Stimulated activated naive B cell treated with anti-CD40 and anti-IgM and Interleukin-4, amounts not matched to agents 10 μg/mL and 1 μg/mL and 100 μg/mL, for 72 hours (primary cell): ENCODE measurements around the gene MYH13.
A peak's percentile ranks its signal among the peaks of the same experiment; 100 is the strongest.
"Not testable (repeated sequence)": the region's sequence is repeated elsewhere in the genome, so short reads cannot be mapped to it uniquely, and the experiment has no call there.

Experiments used
- ATAC-seq, 2 donors: fragments of 150-1000 bp; cut with Tn5 transposase; replicated peaks; 2 replicates each; pipeline ENCODE4 v1.10.0; 2021; ENCODE audit warnings: moderate library complexity in 1 of 2
- DNase-seq: peaks from one replicate; pipeline ENCODE4 v3.0.0; 2021
- H3K27ac Mint-ChIP-seq: one replicate; pipeline ENCODE4 v1.8.0; 2022; ENCODE audit warnings: mild to moderate bottlenecking, mixed read lengths
- H3K27me3 Mint-ChIP-seq, 2 donors: one replicate each; pipeline ENCODE4 v1.8.0; 2022; ENCODE audit warnings: mixed read lengths in 2 of 2
- H3K36me3 Mint-ChIP-seq, 2 donors: one replicate each; pipeline ENCODE4 v1.8.0; 2022; ENCODE audit warnings: mixed read lengths in 2 of 2, mild to moderate bottlenecking in 1 of 2
- H3K4me1 Mint-ChIP-seq, 2 donors: one replicate each; pipeline ENCODE4 v1.8.0; 2022; ENCODE audit warnings: mixed read lengths in 2 of 2, mild to moderate bottlenecking in 1 of 2
- H3K4me3 Mint-ChIP-seq, 2 donors: one replicate each; pipeline ENCODE4 v1.8.0; 2022; ENCODE audit warnings: mild to moderate bottlenecking in 2 of 2, mixed read lengths in 2 of 2, moderate library complexity in 1 of 2
- H3K9me3 Mint-ChIP-seq, 2 donors: one replicate each; pipeline ENCODE4 v1.8.0; 2022; ENCODE audit warnings: mixed read lengths in 2 of 2, mild to moderate bottlenecking in 1 of 2

MYH13 gene

GRCh38 chr17:10304758-10305300 lies 68.0 kb downstream of the MYH13 start:
- Mint-ChIP-seq H3K27ac (no peak overlapping the region), H3K27me3 (peaks cover 13 to 23% of the 10 kb centered on the region in 2 donors), H3K36me3 (no peaks in the 10 kb centered on the region), H3K9me3 (no peaks in the 10 kb centered on the region), H3K4me1 (no peaks in the 10 kb centered on the region), H3K4me3 (no peak overlapping the region)
- no peak for ATAC-seq
- DNase-seq = no peak

DNA sequence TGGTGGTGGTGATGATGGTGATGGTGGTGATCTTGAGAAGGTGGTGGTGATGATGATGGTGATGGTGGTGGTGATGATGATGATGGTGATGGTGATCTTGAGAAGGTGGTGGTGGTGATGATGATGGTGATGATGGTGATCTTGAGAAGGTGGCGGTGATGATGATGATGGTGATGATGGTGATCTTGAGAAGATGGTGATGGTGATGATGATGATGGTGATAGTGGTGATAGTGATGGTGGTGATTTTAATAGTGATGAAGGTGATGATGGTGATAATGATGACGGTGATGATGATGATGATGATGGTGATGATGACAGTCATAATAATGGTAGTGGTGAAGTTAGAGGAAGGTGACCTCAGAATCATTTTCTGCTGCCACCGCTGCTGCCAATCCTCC lies 75.1 kb downstream of the MYH13 start:
- H3K4me1 Mint-ChIP-seq = peaks cover 20 to 22% of the 10 kb centered on the region in 2 donors
- no peak overlapping the region for H3K27ac Mint-ChIP-seq
- DNase-seq (no peak), ATAC-seq (no peak)
- no peaks in the 10 kb centered on the region for H3K36me3 Mint-ChIP-seq
- H3K9me3 Mint-ChIP-seq = peaks cover 0 to 1% of the 10 kb centered on the region in 2 donors
- no peak overlapping the region for H3K4me3 Mint-ChIP-seq
- H3K27me3 Mint-ChIP-seq = peaks cover 2 to 5% of the 10 kb centered on the region in 2 donors

GRCh38 chr17:10295728-10296343 lies 77.0 kb downstream of the MYH13 start:
- peak; percentile 40 to 47 for ATAC-seq

DNA sequence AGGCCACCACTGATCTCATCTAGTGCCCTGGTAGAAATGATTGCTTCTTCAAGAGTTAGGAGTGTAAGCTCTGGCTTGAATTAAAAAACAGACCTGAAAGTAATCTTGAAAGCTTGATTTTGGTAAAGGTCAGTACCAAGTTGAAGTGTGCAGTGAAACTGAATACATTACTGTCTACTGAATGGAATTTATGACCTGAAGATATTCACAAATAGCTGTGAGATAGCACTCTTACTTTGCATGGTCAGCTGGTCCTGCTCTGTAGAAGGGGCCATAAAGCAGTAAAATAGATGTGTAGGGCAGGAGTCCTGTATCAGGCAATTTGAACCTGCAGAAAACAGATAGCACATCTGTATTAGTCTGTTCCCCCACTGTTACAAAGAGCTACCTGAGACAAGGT lies 78.6 kb downstream of the MYH13 start:
- Mint-ChIP-seq H3K9me3 (peaks cover 0 to 1% of the 10 kb centered on the region in 2 donors), H3K36me3 (no peaks in the 10 kb centered on the region), H3K27me3 (peaks cover 11 to 26% of the 10 kb centered on the region in 2 donors), H3K27ac (peak overlapping the region; percentile 90), H3K4me3 (peak overlapping the region; percentile 46 to 52), H3K4me1 (peaks cover 29 to 30% of the 10 kb centered on the region in 2 donors)
- no peak for DNase-seq
- ATAC-seq = peak; percentile 78 to 85

More at GRCh38 chr17:10295728-10296343, 77.0 kb downstream of the MYH13 start:
- Mint-ChIP-seq H3K4me3 (no peak overlapping the region), H3K27ac (no peak overlapping the region), H3K4me1 (peaks cover 29 to 30% of the 10 kb centered on the region in 2 donors), H3K9me3 (peaks cover 0 to 1% of the 10 kb centered on the region in 2 donors), H3K36me3 (no peaks in the 10 kb centered on the region), H3K27me3 (peaks cover 4 to 10% of the 10 kb centered on the region in 2 donors)
- DNase-seq = peak; percentile 40

DNA sequence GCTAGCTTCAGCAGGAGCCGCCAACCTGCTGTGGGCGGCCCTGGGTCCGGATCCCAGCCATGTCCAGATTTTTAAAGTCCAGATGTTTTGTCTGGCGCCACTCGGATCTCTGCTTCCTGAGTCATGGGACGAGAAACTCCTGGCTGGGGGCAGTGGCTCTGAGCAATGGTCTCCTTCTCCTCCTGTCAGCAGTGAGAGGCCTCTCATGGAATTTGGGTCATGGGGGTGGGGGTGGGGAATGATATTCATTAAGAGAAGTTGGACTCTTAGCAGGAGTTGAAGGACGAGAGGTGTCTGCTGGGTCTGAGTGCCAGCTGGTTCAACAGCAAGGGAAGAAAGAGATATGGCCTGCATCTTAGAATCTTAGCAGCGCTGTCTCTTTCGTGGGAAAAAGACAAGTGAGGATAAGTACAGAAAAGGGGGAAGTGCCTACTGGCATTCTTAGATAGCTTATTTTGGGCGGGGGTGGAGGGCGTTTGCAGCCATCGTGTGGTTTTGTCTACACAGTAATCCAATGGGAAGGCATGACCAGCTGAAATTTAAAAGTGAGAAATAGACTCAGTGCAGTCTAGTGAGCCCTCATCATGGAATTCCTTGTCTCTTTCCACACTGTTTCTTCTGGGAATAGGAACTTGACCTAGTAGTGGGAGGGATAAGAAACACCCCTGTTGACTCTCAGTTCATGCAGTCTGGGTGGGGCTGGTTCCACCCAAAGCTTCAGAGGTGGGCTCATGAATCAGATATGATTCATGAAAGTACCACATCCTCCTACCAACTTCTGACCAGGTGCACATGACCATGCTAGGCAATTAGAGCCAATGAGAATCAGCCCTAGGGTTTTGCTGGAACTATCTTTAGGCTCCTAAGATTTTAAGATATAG lies 80.5 kb downstream of the MYH13 start:
- Mint-ChIP-seq H3K36me3 (no peaks in the 10 kb centered on the region), H3K4me3 (peak overlapping the region in 1 of 2 donors; percentile 50), H3K9me3 (peaks cover 0 to 1% of the 10 kb centered on the region in 2 donors), H3K27ac (peak overlapping the region; percentile 87), H3K4me1 (peaks cover 29 to 30% of the 10 kb centered on the region in 2 donors), H3K27me3 (peaks cover 16 to 41% of the 10 kb centered on the region in 2 donors)
- ATAC-seq (peak; percentile 89 to 90), DNase-seq (peak; percentile 37)

DNA sequence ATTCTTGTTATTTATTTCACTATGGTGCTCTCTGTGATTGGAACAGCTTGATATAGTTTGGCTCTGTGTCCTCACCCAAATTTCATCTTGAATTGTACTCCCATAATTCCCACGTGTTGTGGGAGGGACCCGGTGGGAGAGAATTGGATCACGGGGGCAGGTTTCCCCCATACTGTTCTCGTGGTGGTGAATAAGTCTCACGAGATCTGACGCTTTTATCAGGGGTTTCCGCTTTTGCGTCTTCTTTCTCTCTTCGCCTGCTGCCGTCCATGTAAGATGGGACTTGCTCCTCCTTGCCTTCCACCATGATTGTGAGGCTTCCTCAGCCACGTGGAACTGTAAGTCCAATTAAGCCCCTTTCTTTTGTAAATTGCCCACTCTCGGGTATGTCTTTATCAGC lies 81.2 kb downstream of the MYH13 start:
- not testable (repeated sequence) for H3K36me3 Mint-ChIP-seq, H3K9me3 Mint-ChIP-seq, H3K27ac Mint-ChIP-seq, ATAC-seq, DNase-seq, H3K4me3 Mint-ChIP-seq
- Mint-ChIP-seq H3K27me3 (peaks cover 16 to 44% of the 10 kb centered on the region in 2 donors), H3K4me1 (peaks cover 29 to 30% of the 10 kb centered on the region in 2 donors)

DNA sequence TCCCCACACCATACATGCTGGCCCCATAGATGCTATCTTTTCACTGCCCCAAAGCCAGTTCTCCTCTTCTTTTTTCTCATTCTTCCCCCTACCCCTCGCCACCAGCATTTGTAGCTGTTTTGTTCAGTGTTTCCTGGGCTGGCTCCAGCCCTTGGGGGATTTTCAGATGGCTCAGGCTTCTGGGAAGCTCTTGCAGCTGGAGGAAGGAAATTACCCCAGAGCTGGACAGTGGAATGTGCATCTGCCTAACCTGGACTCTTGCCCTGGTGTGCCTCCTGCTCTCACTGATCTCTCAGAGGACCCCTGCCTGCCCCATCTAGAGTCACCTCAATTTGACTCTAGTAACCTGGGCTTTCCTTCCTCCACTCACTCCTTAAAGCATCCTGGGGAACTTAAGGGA lies 82.8 kb downstream of the MYH13 start:
- no peak overlapping the region for H3K27ac Mint-ChIP-seq
- H3K36me3 Mint-ChIP-seq = no peaks in the 10 kb centered on the region
- peaks cover 0 to 1% of the 10 kb centered on the region in 2 donors for H3K9me3 Mint-ChIP-seq
- peaks cover 22 to 29% of the 10 kb centered on the region in 2 donors for H3K4me1 Mint-ChIP-seq
- no peak for ATAC-seq
- no peak for DNase-seq
- H3K4me3 Mint-ChIP-seq = no peak overlapping the region
- H3K27me3 Mint-ChIP-seq = peaks cover 21 to 52% of the 10 kb centered on the region in 2 donors

DNA sequence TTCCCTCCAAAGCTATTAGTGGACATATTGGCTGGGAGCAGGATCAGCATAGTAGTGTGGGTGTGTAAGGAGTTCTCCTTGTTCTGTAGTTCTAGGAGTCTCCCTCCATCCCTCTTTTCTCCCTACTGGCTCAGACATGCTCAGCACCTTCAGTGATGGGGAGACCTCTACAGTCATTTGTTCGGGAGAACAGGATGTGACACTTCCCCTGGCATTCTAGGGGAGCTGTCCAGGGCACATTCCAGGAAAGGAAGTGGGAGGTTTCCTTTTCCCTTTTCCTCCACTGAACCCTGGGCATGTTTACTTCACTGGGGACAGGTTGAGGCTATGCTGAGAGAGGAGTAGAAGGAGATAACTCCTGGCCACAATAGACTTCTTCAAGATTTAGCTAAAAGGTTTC lies 86.5 kb downstream of the MYH13 start:
- H3K27ac Mint-ChIP-seq = no peak overlapping the region

DNA sequence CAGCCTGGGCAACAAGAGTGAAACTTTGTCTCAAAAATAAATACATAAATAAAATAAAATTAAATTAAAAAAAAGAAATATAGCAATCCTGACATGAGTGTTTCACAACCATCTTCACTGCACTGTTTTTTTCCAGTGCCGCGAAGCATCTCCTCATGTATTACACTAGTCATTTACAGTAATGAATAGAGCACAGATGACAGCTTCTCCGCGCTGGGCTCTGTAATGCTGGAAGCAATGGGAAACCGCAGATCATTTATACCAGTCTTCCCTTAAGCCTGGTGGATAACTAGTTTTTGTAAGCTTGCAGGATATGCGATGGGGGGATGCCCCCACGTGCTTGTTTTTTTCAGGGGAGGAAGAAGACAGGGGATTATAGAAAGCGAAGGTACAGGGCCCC lies 86.9 kb downstream of the MYH13 start:
- H3K4me3 Mint-ChIP-seq = no peak overlapping the region
- ATAC-seq = no peak

More for the DNA sequence above, 86.5 kb downstream of the MYH13 start:
- ATAC-seq (no peak), DNase-seq (no peak)
- Mint-ChIP-seq H3K4me1 (no peaks in the 10 kb centered on the region), H3K36me3 (no peaks in the 10 kb centered on the region), H3K4me3 (no peak overlapping the region), H3K9me3 (no peaks in the 10 kb centered on the region), H3K27me3 (peaks cover 19 to 48% of the 10 kb centered on the region in 2 donors)

DNA sequence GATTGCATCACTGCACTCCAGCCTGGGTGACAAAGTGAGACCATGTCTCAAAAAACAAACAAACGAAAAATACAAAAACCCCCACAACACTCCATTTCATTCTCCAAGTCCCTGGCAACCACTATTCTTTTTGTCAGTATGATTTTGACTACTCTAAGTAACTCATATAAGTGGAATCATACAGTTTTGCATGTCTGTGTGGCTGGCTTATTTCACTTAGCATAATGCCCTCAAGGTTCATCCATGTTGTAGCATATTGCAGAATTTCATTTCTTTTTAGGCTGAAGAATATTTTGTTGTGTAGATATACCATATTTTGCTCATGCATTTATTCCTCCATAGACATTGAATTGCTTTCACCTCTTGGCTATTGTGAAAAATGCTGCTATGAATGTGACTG lies 92.7 kb downstream of the MYH13 start:
- Mint-ChIP-seq H3K4me1 (peaks cover 3 to 15% of the 10 kb centered on the region in 2 donors), H3K27ac (no peak overlapping the region), H3K9me3 (no peaks in the 10 kb centered on the region), H3K4me3 (no peak overlapping the region), H3K36me3 (no peaks in the 10 kb centered on the region), H3K27me3 (peaks cover 8 to 21% of the 10 kb centered on the region in 2 donors)
- DNase-seq (no peak), ATAC-seq (no peak)

More for the DNA sequence above, 86.9 kb downstream of the MYH13 start:
- Mint-ChIP-seq H3K9me3 (no peaks in the 10 kb centered on the region), H3K27me3 (peaks cover 17 to 43% of the 10 kb centered on the region in 2 donors), H3K27ac (no peak overlapping the region), H3K36me3 (no peaks in the 10 kb centered on the region), H3K4me1 (no peaks in the 10 kb centered on the region)
- no peak for DNase-seq

DNA sequence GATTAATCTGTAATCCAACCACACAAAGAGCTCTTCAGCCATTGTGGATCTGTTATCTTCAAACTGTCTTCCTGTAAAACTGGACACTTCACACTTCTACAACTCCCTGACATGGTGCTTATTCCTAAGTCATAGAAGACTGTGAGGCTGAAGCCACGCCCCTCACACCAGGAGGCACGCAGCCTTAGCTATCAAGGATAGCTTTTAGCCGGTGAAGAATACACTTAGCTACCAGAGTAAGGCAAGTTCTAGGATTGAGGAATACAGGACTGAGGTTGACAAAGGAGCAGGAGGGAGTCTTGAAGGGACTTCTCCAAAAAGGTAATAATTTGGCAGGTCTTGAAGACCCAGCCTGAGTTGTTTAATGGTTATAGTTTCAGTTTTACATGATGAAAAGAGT lies 94.6 kb downstream of the MYH13 start:
- Mint-ChIP-seq H3K4me3 (no peak overlapping the region), H3K27me3 (peaks cover 19 to 25% of the 10 kb centered on the region in 2 donors), H3K9me3 (no peaks in the 10 kb centered on the region), H3K36me3 (no peaks in the 10 kb centered on the region), H3K27ac (no peak overlapping the region), H3K4me1 (peaks cover 3 to 15% of the 10 kb centered on the region in 2 donors)
- DNase-seq (no peak), ATAC-seq (no peak)

- ATAC-seq = no peak
- Mint-ChIP-seq H3K36me3 (peaks cover 0 to 6% of the 10 kb centered on the region in 2 donors), H3K27me3 (peaks cover 29 to 32% of the 10 kb centered on the region in 2 donors), H3K27ac (no peak overlapping the region), H3K4me3 (no peak overlapping the region), H3K4me1 (peaks cover 3 to 15% of the 10 kb centered on the region in 2 donors), H3K9me3 (peaks cover 1 to 6% of the 10 kb centered on the region in 2 donors)
- DNase-seq = no peak
These were observed 96.4 kb downstream of the MYH13 start for GRCh38 chr17:10276436-10276835.

DNA sequence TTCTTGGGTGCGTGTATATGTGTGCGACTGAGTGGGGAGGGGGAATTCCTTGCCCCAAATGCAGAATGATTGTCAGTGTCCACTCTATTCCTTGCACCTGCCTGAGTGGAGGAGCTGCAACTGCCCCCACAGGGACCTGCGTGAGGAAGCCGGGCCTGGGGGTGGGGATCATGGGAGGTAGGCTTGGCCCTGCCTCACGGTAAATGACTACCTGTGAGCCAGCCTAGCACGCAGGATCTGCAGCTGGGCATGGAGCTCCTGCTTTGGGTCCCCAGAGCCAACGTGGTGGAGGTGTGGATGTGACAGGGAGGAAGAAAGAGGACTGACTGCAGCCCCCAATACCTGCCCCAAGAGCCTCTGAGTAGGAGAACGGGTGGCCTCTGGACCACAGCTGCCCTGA lies 97.4 kb downstream of the MYH13 start:
- peaks cover 31 to 34% of the 10 kb centered on the region in 2 donors for H3K27me3 Mint-ChIP-seq
- ATAC-seq = no peak

GRCh38 chr17:10271106-10271562 lies 101.7 kb downstream of the MYH13 start:
- Mint-ChIP-seq H3K36me3 (peaks cover 6 to 21% of the 10 kb centered on the region in 2 donors), H3K4me1 (peaks cover 11 to 15% of the 10 kb centered on the region in 2 donors), H3K9me3 (peaks cover 14 to 22% of the 10 kb centered on the region in 2 donors), H3K4me3 (no peak overlapping the region), H3K27ac (peak overlapping the region; percentile 7), H3K27me3 (peaks cover 19 to 35% of the 10 kb centered on the region in 2 donors)
- ATAC-seq (no peak), DNase-seq (no peak)

More for the DNA sequence above, 97.4 kb downstream of the MYH13 start:
- Mint-ChIP-seq H3K36me3 (peaks cover 0 to 7% of the 10 kb centered on the region in 2 donors), H3K27ac (no peak overlapping the region), H3K9me3 (peaks cover 1 to 7% of the 10 kb centered on the region in 2 donors), H3K4me1 (peaks cover 3 to 15% of the 10 kb centered on the region in 2 donors), H3K4me3 (no peak overlapping the region)
- no peak for DNase-seq
